Measurements from ENCODE around the gene KCNMA1.

Gene KCNMA1

DNA sequence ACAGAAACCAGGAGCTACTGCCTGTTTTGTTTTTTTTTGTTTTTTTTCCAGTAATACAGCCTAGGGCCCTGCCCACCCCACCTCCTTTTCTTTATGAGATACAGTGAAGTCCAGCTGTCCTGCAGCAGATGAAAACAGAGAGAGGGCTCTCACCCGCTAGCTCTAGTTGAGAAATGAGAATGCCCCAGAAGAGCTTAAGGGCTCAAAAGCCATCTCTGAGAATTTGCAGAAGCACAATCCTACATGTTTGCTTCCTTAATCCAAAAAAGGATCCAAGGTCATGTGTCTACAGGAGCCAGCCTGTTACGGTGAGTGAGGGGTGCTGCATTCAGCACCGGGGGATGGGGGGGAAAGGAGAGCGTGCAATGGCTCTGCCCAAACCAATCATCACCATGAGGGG is 122.7 kb downstream of the KCNMA1 start:
- FAIRE-seq, result no peak

DNA sequence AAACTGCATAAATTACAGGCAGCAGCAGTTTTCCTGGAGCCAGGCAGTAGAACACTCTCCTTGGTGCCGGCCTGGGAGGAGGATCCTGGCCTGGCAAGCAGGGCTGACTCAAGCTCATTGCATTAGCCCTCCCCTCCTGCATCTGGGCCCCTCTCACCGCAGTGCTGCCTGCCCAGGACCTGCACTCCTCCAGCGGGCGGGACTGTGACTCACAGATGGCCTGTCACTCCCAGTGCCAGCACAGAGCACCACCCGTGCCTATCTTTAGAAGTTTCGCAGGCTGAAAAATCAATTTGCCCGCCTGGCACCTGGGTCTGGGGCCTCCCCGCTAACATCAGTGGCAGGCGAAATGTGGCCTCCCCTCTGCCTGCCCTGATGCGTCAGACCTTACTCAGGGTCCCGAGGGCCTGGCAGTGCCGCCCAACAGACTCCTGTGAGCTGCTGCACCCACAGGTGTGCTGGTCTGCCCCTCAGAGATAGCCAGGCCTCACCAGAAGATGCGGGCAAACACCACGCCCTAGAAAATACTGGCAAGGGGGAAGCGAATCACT is 123.8 kb downstream of the KCNMA1 start:
- DNase-seq (ENCODE audit: insufficient read length, low spot score) (peak; percentile 77), FAIRE-seq (peak; percentile 97)

More for the DNA sequence above, 122.7 kb downstream of the KCNMA1 start:
- no peak for DNase-seq (ENCODE audit: insufficient read length, low spot score)

DNA sequence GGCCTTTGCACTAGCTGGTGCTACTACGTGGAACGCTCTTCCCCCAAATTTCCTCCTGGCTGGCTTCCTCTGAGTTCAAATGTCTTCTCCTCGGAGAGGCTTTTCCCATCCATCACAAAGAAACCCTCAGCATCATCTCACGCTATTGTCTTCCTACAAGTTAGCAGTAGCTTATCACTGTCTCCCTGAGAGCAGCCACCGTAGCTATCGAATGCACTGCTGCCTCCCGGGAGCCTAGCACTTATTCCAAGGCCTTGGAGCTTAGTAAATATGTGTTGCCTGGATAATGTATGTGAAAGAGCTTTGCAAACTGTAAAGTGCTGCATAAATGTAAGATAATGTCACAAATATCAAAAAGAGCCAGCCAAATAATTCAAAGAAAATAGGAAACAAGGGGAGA is 124.4 kb downstream of the KCNMA1 start:
- DNase-seq (ENCODE audit: insufficient read length, low spot score) (no peak), FAIRE-seq (no peak)

DNA sequence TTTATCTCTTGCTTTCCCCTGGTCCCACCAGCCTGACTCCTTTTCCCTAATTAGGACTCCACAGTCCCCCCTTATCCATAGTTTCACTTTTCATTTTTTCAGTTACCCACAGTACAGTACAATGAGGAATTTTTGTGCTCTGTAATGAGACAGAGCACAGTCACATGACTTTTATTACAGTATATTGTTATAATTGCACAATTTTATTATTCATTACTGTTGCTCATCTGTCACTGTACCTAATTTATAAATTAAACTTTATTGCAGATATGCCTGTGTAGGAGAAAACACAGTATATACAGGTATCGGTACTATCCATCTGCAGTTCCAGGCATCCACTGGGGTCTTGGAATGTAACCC is 125.4 kb downstream of the KCNMA1 start:
- FAIRE-seq, result no peak
- no peak for DNase-seq (ENCODE audit: insufficient read length, low spot score)

DNA sequence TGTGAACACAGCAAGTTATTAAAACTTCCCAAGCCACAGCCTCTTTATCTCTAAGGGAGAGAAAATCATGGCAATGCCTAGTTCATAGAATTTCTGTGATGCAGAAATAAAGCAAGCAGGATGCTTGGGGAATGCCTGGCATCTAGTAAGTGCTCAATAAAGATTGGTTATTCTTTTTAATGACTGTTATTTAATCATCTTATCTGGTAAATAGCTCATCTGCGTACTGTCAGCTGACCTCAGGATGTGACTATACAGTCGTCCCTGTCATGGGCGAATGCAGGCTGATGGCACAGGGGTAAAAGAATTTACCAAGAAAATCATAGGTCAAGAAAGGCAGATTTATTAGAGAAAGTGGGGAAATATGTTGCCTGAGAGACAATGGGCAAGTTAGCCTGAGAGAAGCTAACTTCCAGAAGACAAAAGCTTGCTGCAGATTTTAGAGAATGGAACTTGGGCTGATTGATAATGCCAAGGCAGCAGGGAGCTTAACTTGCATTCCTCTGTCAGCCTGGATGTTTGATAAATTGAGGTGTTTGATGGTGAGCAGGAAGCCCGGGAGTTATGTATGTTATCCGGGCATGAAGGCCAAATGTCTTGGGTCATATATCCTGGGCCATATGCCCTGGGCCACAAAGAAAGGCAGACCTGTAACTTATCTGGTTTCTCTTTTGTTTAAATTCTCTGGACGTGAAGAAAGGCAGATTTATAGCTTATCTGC is 126.0 kb downstream of the KCNMA1 start:
- no peak for DNase-seq (ENCODE audit: insufficient read length, low spot score)
- peak; percentile 86 for FAIRE-seq

DNA sequence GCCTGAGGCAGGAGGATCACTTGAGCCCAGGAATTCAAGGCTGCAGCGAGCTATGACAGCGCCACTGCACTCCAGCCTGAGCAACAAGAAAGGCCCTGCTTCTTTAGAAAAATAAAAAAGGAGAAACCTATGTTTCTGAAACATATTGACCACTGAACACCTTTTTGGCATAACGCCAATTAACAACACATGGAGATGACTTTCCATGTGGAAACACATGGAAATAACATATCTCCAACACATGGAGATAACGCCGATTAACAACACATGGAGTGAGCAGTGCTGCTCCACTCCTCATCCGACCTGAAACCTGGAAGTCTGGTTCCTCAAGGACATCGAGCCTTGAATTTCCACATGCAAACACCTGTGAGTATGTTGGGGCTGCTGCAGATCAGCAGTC is 126.9 kb downstream of the KCNMA1 start:
- FAIRE-seq (peak; percentile 28), DNase-seq (ENCODE audit: insufficient read length, low spot score) (no peak)

DNA sequence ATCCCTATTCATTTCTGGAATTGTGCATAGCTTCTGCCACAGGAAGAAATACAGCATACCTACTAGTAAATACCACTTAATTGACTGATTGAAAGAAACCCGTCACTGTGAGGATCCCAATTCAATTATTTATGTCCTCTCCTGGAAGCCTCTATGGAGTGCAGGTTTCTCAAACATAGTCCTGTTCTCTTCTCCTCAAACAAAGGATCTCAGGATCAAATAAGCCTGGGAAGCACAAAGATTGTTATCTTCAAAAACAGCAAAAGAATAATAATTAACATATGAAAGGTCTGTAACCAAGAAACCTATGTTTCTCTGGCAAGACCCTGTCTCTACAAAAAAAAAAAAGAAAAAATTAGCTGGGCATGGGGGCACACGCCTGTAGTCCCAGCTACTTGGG is 127.3 kb downstream of the KCNMA1 start:
- no peak for DNase-seq (ENCODE audit: insufficient read length, low spot score)
- no peak for FAIRE-seq

DNA sequence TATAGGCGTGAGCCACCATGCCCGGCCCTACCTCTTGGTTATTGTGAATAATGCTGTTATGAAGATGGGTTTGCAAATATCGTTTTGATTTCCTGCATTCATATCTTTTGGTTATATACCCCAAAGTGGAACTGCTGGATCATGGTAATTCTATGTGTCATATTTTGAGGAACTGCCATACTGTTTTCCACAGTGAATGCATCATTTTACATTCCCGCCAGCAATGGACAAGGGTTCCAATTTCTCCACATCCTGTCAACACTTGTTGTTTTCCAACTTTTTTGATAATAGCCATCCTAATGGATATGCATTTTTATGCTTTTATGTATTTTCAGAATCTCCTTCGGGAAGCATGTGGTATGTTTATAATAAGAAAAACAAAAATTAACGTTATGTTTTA is 128.2 kb downstream of the KCNMA1 start:
- DNase-seq (ENCODE audit: insufficient read length, low spot score) (no peak), FAIRE-seq (no peak)

DNA sequence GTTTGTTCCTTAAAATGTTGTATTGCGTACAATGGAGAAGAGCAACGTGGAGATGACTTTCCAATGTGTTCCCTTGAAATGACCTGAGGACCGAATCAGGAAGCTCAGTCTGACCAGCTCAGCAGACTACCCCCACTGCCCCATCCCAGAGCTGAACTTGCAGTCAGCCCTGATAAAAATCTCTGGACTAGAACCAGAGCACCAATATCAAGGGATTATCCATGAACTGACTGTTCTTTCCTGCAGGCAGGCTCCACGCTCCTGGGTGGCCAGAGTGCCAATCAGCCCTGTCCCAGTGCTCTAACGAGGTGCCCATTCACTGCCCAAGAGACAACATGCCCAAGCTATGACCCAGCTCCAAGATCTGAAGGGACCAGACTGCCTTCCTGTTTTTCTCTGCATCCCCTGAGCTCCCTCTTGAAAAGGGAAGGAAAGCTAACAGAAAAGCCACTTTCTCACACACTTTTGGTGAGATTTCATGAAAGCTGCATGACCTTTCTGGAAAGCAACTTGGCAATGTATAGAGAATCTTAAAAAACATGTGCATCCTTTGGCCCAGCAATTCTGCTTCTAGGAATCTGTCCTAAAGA is 130.2 kb downstream of the KCNMA1 start:
- FAIRE-seq (no peak), DNase-seq (ENCODE audit: insufficient read length, low spot score) (no peak)

DNA sequence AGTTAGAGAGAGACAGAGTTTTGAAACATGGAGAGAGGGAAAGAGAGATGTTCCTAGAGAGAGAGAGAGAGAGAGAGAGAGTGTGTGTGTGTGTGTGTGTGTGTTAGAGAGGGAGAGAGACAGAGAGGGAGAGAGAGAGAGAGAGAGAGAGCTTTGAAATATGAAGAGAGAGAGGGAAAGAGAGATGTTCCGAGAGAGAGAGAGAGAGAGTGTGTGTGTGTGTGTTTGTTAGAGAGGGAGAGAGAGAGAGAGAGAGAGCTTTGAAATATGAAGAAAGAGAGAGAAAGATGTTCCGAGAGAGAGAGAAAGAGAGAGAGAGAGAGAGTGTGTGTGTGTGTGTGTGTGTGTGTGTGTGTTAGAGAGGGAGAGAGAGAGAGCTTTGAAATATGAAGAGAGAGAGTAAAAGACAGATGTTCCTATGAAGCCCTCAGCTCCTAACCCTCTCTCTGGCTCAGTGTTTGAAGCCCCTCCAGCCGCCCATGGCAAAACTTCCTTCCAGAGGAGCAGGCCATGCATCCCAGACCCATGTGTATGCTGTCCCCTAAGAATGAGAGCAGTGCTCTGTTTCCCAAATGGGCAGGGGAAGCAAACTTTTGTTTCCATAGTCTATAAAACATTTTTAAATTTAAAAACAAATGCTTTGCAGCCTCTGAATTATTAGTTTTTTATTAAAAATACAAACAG is 130.9 kb downstream of the KCNMA1 start:
- FAIRE-seq, result no peak

DNA sequence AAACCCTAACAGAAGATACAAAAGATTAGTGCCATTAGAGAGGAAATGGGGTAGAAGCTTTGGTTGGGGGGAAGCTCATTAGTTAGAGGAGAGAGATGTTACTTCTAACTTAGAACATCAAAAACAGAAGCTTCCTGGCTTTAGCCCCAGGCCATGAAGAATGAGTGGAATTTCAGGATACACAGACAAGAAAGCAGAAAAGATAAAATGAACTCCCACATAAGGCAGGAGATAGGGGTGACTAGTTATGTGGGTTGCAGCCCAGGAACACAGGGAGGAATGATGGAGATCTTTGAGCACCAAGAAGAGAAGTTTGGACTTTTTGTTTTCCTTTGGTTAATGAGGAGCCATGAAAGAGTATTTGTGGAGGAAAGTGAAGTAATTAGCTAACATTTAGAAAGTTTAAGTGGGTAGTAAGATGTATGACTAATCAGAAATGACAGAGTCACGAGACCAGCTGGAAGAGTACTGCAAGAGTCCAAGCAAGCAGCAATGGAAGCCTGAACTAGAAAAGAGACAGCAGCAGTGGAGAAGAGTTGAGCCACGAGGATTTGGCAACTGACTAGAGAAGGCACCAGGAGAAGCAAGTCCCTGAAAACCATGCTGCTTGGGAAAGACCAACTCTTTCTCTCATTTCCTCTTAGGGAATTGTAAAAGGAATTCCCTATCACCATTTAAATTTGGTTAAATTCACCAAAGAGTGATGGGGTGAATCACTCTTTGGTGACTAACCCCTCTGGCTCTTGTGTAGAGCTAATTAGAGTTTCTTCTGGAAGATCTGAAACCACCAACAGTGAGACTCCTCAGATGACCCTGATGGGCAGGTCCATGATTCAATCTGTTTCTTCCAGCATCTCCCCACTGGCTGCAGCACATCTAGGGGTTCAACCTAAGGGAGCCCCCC is 131.9 kb downstream of the KCNMA1 start:
- DNase-seq (ENCODE audit: insufficient read length, low spot score), result peak; percentile 57
- FAIRE-seq, result no peak

More for the DNA sequence above, 130.9 kb downstream of the KCNMA1 start:
- no peak for DNase-seq (ENCODE audit: insufficient read length, low spot score)

DNA sequence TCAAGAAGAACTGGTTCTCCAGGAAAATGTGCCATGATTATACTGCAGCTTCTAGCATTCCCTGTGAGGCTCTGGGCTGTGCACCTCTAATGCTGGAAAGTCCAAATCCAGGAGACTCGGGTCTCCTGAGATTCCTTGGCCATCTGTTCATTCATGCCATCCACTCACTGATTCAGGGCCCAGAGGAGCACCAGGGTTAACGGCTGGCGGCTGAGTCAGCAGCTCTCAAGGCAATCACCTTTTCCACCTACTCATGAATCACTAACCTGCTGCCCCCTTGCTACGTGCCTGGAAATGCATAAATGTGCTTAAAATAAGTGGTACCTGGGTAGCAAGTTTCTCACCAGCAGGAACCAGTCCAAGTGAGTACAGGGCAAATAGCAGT is 132.7 kb downstream of the KCNMA1 start:
- DNase-seq (ENCODE audit: insufficient read length, low spot score), result peak; percentile 37
- peak; percentile 88 for FAIRE-seq

DNA sequence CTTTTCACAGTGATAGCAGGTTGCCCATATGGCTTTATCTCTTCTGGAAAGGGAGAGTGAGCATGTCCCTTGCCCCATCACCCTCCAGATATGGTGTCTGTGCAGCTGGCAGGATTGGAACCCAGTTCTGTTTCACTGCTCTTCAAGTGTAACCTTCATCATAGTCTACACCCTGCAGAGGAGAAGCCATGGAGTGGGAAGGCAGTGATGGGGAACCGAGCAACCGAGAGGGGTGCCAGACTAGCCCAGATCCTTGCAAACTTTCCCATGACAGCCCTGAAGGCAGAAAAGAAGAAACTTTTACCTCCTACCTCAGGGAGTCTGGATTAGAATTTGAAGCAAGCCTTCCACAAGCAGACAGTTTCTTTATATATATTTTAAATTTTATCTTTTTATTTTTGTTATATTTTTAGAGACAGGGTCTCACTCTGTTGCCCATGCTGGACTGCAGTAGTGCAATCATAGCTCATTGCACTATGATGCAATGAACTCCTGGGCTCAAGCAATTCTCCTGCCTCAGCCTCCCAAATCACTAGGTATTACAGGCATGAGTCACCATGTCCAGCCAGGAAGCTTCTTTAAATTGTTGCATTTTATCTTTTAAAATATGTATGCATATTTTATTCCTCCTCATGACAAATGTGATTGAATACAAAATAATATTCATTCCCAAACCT is 133.3 kb downstream of the KCNMA1 start:
- no peak for DNase-seq (ENCODE audit: insufficient read length, low spot score)
- FAIRE-seq, result no peak

DNA sequence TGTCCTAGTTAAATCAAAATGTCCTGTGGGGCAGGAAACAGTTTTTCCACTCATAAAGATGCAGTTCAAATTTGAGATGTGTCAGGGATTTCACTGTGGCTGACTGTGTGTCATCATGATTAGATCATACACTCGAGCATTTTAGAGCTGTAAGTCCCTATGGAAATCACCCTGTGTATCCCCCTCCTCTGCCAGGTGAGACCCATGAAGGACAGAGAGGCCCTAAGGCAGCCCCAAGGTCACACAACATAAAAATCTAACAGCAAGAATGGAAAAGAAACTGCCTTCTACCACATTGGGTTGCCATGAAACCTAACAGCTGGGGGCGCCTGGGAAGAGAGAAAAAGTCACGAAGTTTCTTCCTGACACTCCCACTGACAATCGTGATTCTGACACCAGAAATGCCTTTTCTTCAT is 135.8 kb downstream of the KCNMA1 start:
- FAIRE-seq, result peak; percentile 20

DNA sequence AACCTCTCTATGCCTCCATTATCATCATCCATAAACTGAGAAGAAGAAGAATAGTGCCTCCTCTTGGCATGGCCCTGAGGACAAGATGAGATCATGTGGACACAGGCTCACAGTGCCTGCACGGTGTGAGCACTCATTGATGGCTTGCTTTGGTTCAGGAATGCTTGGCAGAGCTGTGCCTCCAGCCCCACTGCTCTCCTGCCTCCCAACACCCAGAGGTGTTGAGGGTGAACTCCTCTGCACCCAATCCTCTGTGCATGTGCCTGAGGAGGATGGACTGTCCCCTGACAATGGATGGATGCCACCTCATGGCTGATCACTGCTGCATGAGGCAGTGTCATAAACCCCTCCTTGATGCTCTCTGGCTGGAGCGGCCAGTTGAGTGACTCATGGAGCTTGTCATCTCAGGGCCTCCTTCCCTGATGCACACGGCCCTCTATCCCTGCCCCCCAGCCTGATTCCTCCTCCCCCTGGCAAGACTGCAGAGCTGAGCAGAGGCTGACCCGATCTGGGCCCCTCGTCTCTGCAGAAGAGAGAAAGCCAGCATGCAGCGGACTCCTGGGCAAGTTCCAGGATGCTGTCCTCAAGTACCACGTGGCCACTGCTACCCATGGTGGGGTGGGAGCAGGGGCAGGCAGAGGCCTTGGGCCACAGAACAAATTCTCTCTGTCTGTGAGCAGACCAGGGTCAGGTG is 136.3 kb downstream of the KCNMA1 start:
- peak; percentile 86 for DNase-seq (ENCODE audit: insufficient read length, low spot score)
- FAIRE-seq, result peak; percentile 96

More for the DNA sequence above, 135.8 kb downstream of the KCNMA1 start:
- no peak for DNase-seq (ENCODE audit: insufficient read length, low spot score)

DNA sequence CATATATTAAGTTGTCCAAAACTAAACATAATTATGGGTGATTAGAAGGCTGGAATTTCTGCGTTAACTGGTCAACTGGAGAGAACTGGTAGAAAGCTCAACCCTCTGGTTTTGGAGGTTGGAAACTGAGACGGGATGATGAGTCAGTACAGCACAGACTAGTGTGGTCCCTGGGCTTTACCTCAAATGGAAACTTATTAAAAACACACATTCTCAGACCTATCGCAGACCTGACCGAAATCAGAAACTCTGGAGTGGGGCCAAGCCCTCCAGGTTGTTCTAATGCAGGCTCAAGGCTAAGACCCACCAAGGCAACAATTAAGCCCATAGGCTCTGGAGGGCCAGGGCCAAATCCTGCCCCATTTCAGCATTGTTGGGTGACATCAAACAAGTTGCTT is 136.9 kb downstream of the KCNMA1 start:
- FAIRE-seq (no peak), DNase-seq (ENCODE audit: insufficient read length, low spot score) (no peak)

DNA sequence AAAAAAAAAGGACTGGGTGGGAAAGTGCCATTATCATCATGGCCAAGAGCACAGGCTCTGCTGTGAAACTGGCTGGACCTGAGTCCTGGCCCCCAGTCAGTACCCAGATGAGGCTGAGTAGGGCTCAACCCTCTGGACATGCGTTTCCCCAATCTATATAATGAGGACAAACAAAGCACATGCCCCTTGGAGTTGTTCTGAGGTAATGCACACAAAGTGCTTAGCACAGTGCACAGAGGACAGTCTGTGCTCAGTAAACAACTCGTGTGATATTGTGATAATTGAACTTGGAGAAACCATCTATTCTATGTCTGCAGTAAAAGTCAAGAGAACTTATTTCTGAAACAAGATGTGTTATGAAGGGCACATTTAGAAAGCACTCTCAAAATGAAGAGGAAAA is 138.8 kb downstream of the KCNMA1 start:
- DNase-seq (ENCODE audit: insufficient read length, low spot score) (no peak), FAIRE-seq (no peak)

DNA sequence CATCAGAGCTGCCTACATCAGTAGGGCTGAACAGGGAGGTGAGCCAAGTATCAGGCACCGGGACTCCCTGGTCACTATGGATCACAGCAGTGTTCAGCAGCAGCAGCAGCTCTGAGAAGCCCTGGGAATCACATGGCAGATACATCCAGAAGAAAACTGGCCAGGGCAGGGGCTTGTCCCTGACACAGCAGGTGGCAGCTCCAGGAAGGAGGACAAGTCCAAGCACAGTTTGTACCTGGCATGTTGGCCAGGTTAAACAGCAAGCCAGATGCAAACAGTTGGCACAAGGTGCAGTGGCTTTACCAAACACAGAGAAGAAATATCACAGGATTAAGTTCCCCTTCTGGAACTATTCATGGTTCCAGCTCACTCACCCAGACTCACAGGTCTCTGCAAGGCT is 139.4 kb downstream of the KCNMA1 start:
- DNase-seq (ENCODE audit: insufficient read length, low spot score) (no peak), FAIRE-seq (no peak)

DNA sequence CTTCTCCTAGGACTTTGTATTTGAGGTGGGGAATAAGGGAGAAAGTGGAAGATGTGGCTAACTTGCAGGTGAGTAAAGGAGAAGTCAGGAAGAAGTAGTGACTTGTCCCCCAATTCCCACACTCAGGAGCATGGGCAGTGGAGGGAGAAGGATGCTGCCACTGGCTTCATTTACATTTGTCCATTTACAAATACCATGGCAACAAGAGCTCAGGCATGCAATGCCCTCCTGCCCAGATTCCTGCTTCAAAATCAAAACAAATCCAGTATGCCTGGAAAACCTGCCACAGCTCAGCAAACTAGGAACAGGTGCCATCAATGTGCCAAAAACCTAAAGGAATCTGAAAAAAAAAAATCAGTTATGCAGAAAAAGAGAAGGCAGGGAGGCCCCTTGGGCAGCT is 139.9 kb downstream of the KCNMA1 start:
- no peak for DNase-seq (ENCODE audit: insufficient read length, low spot score)
- no peak for FAIRE-seq
